T47D (cell line): ENCODE measurements around the gene NEK6.

ENCODE experiments used
- DNase-seq, 2 experiments: peaks; one replicate each; pipeline versions ENCODE4 v3.0.0 to v3.0.0-alpha.2; 2011 to 2012; ENCODE audit warnings: low read depth in 1 of 2, low spot score in 1 of 2
- JUND ChIP-seq: IDR thresholded peaks from 2 replicates; pipeline ENCODE4 v1.6.1; 2012; ENCODE audit warnings: low read depth
- in situ Hi-C: cut with HindIII; loops from 2 replicates; pipeline ENCODE4 v1.10.0; 2016; ENCODE audit warnings: low sequenced_read_pairs, low pct_unique_long_range_greater_than_20kb

The NEK6 gene

DNA sequence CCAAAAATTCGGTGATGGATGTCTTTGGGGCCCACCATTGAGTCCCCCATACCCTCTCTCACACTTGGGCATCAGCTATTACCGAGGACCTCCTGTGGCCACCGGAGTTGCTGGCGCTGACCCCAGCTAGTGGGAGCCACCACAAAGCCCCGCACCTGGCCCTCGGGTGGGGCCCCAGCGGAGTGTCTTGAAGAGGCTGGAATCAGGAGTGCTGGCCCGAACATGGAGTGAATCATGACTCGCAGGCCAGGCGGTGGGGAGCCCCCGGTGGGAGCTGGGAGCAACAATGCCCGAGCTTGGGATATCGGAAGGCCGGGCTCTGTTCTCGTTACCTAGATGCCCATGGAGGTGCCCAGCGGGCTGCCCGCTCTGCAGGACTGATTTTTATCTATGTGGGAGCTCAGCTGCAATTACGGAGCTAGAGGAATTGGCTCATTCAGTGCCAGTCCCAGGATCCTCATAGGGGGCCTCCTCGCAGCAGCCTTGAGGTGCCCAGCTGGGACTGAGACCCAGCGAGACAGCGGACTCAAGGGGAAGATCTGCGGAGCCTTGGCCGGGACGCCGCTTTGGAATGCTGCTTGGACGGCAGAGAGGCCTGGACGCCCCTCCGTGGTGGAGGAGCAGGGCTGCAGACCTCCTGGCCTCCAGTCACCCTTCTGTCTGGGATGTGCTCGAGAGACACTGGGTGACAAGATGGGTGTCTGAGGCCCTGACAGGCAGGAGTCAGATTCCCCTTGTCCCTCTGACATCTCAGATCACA lies 86.7 kb downstream of the NEK6 start:
- in situ Hi-C loops = no loop called here
- no peak for DNase-seq
- TF ChIP-seq JUND = no peak

GRCh38 chr9:124345063-124345462 lies 87.3 kb downstream of the NEK6 start:
- in situ Hi-C loops = no loop called here
- no peak for TF ChIP-seq JUND
- no peak for DNase-seq

- no peak for TF ChIP-seq JUND
- DNase-seq = no peak
- in situ Hi-C loops = no loop called here
Measured at GRCh38 chr9:124345751-124346281, 88.1 kb downstream of the NEK6 start.

DNA sequence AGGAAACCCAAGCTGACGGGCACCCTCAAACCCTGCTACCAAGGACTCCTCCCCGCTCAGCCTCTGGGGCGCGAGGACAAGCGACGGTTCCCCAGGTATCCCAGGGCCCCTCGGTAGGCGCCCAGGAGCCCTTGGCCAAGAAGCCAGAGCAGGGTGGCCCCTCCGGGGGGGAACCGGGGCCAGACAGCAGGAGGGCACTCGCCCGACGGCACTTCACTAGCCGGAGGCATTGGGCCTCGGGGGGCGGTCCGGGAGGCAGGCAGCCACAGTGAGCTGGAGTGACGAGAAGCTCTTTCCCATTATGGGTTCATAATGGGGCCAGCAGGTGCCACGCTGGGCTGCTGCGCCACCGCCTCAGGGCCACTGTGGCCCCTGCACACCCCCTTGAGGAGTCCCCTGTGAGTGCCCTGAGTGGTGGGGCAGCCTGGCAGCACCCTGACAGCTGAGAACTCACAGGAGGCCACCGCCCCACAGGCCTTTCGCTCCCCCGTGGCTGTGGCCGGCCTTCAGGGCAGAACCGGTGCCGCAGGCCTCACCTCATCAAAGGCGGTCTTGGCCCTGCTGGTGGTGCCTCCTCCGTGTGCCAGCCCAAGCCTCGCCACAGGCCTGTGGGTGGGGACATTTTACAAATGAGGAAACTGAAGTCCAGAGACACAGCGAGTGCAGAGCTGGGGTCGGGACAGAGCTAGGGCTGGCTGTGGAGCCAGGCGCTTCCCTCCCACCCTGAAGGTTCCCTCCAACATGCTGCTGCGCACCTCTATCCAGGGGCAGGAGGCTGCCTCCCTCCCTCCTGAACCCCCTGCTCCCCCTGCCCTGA lies 88.8 kb downstream of the NEK6 start:
- no peak for TF ChIP-seq JUND
- in situ Hi-C loops = no loop called here
- DNase-seq = no peak

DNA sequence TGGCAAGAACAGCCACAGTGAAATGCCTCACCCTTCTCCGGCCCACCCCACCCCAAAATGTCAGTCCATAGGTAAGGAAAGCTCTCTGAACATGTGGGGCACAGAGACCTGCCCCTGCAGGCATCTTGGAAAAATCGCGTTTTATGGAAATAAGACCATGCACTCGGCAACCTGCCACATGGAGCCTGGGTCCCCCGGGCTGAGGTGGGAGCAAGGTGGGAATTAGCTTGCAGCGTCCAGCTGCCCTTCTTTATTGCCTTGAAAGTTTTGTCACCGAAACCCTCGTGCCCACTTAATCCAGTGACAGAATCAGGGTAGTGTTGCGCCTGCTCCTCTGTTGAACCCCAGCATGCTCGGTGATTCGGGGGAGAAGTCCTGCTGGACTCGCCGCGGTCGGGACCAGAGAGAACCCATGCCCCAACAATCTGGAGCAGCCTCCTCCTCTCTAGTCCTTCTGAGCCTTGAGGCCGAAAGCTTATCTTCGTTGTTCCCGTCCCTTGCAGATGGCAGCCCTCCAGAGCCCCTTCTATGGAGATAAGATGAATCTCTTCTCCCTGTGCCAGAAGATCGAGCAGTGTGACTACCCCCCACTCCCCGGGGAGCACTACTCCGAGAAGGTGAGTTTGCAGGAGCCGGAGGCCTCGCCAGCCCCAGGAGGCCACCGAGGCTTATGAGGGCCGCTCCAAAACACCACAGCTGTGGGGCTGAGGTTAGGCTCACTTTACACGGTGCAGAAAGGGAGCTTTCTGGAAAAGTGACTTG lies 89.6 kb downstream of the NEK6 start:
- DNase-seq = no peak
- no peak for TF ChIP-seq JUND

DNA sequence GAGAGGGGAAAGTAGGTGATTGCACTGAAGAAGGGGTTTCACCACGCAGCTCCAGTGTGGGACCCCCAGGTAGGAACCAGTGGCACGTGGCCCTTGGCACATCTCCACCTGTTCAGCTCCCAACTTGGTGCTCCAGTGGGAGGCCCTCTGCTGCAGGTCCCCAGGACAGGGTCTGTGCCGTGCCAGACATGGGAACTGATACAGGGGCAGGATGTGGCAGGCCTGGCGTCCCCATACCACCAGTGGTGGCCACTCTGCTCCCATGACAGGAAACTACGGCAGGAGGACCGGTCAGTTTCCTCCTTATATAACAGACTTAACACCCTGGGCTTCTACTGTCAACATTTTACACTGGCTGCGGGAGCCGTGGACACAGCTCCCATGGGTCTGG lies 90.2 kb downstream of the NEK6 start:
- no peak for TF ChIP-seq JUND
- in situ Hi-C loops = no loop called here
- no peak for DNase-seq

More for the DNA sequence above, 89.6 kb downstream of the NEK6 start:
- in situ Hi-C loops = no loop called here

DNA sequence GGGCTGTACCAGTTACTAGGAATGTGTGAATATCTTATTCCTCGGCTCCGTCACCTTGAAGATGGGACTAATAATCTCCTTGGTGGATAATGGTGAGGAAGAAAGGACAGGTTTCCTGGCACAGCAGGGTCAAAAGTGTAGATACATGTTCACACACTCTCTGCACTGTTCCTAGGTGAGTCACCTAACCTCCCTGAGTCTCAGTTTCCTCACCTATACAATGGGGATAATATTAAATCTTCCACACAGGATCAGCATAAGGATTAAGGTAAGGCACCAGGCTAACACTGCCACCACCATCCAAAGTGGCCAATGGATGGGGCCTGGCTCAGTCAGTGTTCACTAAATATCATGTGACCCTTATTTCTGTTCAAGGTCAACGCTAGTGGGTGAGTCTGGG lies 90.6 kb downstream of the NEK6 start:
- in situ Hi-C loops = no loop called here
- no peak for TF ChIP-seq JUND

GRCh38 chr9:124348831-124349230 lies 91.1 kb downstream of the NEK6 start:
- no peak for DNase-seq
- TF ChIP-seq JUND = no peak
- in situ Hi-C loops = no loop called here

More for the DNA sequence above, 90.6 kb downstream of the NEK6 start:
- no peak for DNase-seq

- DNase-seq = no peak
- in situ Hi-C loops = no loop called here
- no peak for TF ChIP-seq JUND
Measured at GRCh38 chr9:124349267-124349666, 91.5 kb downstream of the NEK6 start.

- no peak for TF ChIP-seq JUND
- DNase-seq = no peak
- in situ Hi-C loops = no loop called here
Measured at GRCh38 chr9:124349675-124350493, 92.1 kb downstream of the NEK6 start.

DNA sequence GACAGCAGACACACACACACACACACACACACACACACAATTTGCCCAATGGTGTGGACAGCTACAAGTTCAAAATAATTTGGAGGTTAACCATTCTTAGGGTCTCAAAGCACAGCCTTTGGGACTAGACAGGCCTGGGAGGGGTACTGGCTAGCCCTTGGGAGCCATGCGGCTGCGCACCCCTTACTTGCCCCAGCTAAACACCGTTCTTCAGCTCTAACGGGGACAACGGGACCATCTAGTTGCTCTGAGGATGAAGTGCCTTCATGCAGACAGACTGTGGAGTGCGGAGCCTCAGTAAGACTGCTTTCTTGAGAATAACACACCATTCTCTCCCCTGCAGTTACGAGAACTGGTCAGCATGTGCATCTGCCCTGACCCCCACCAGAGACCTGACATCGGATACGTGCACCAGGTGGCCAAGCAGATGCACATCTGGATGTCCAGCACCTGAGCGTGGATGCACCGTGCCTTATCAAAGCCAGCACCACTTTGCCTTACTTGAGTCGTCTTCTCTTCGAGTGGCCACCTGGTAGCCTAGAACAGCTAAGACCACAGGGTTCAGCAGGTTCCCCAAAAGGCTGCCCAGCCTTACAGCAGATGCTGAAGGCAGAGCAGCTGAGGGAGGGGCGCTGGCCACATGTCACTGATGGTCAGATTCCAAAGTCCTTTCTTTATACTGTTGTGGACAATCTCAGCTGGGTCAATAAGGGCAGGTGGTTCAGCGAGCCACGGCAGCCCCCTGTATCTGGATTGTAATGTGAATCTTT lies 92.9 kb downstream of the NEK6 start:
- no peak for TF ChIP-seq JUND
- DNase-seq = no peak
- in situ Hi-C loops = no loop called here
